Activated CD8-positive, alpha-beta memory T cell treated with anti-CD3 and anti-CD28 coated beads, Interleukin-2, amount 50 U/mL, for 48 hours (primary cell): ENCODE measurements around the gene FAM227A.

Experiments used
- DNase-seq: peaks from one replicate; pipeline ENCODE4 v3.0.0-alpha.2; 2020

The FAM227A gene

DNA sequence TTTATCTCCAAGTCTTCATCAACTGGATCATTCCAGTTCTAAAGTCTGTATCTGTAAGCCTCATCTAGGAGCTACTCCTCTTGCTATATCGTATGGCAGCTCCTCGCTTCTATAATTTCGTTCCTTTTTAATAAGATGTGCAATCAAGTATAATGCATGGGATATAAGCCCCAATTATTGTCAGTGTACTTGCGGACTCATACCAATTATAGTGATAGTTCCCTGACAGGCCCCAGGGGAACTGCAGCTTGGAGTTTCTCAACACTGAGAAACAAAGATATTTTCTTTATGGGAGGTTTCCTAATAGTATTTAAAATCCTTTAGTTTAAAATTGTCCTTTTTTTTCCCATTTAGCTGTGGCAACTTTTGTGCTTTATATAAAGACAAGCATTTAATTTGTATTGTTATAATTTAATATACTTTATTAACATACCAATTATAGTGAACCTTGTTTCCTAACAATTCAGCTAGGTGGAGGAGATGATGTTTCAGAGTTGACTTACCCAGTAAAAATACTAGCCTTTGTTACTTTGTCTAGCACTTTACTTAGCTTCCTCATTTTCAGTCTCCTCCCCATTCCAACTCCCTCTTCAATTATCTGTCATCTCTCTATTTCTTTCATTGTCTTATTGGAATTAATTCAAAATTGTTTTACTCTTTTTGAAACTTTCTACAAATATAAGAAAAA, 124.8 kb downstream of the FAM227A start:
- no peak for DNase-seq
